Activated CD4-positive, alpha-beta T cell treated with anti-CD3 and anti-CD28 coated beads for 24 hours (primary cell): ENCODE measurements around the gene KCNMA1.

Experiments used
- DNase-seq, 2 donors: peaks; one replicate each; pipeline ENCODE4 v3.0.0-alpha.2; 2020; ENCODE audit warnings: low read depth in 2 of 2

The KCNMA1 gene

DNA sequence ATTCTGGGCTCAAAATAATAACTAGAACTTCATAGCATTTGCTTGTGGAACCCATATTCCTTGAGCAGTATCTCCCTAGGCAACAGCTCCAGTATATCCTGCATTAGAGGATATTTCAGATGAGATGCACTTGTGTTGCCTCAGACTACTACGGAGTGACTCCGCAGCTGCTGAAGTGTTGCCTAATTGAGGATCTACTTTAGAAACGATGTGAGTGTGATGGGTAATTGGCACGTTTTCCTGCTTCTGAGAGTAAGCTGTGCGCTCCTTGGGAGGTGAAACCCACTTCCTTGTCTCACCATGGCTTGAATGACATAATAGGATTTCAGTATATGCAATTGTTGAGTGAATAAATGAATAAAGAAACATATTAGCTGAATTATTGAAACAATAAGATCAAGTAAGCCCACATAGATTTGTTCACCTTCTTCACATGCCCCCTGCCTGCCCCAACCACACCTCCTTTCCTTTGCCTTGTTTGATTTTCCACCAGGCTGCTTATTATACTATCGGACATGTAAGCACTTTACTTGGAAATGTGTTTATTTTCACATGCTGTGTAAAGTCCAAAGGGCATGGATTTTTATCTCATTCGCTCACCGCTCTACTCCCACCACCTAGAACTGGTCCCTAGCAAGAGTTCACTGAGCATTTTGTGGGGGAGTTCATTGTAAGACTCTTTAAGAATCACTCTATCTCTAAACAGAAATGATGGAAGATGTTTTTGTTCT is 303.8 kb downstream of the KCNMA1 start:
- DNase-seq: no peak

GRCh38 chr10:77332256-77332655 is 305.4 kb downstream of the KCNMA1 start:
- DNase-seq: no peak

DNA sequence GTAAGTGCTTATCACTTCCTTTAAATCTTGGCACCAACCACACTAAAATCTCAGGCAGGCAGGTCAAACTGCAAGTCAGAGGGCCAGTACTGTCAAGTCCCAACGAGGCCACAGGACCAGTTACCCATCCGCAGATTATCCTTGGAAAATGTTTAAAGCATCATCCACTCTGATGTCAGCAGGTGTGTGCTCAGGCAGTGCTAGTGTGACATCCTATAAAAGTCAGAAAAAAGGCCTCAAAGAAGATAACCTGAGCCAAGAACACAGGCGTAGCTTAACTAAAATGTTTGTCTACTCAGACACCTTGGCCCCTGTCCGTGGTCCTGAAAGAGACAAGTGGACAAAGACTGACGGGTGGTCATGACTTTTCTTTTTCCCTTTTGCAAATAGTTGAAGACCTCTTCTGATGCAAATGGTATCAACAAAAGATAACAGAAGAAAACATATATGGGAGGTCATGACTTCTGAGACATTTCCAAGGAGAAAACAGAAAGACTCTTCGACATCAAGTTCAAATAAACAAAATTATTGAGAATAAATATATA is 309.3 kb downstream of the KCNMA1 start:
- no peak for DNase-seq

GRCh38 chr10:77325233-77325537 is 312.4 kb downstream of the KCNMA1 start:
- DNase-seq: no peak

DNA sequence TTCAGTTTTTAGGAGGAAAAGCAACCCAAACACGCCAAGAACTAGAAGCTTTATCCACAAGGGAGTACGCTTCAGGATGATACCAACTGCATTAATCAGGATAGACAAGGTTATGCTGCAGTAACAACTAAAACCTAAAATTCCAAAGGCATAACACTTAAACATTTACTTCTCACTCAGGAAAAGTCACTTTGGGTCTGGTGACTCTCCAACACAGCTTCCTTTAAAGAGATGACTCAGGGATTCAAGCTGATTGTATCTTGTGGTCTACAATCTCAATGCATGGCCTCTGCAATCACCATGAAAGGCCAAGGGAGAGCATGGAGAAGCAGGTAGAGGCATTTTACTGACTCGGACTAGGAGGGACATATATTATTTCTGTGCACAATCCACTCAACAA is 315.8 kb downstream of the KCNMA1 start:
- no peak for DNase-seq

GRCh38 chr10:77320971-77321471 is 316.6 kb downstream of the KCNMA1 start:
- no peak for DNase-seq

GRCh38 chr10:77319557-77319956 is 318.1 kb downstream of the KCNMA1 start:
- no peak for DNase-seq

DNA sequence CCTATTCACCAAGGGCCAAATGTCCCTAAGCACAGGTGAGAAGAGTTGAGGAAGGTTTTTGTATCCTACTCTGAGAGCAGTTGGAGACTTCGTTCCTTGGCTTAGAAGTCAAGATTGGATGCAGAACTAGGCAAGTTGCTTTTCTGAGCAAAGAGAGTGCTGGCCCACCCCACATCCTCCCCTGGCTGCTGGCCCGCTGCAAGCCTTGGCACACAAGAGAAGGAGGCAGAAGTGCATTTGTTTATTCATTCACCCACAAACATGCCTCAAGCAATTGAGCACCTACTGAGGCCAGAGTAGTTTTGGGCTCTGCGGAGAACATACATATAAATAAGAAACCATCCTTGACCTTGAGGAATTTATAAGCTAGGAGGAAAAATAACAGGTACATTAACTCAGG is 318.9 kb downstream of the KCNMA1 start:
- DNase-seq: no peak

DNA sequence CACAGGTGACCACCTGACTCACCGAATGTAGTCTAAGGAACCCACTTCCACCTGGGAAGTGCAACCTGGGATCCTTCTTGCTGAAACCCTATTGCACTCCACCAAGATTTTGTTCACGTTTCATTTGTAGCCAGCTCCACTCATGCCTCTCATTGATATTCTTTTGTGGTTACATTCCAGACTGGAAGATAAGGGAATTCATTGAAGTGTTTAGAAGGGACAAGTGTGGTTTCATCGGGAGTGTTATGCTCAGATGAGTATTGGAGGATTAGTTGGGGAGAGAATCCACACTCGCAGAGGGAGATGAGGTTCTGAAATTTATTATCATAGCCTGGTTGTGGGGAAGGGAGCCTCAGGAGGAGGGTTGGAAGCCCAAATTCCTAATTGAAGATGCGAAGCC is 320.4 kb downstream of the KCNMA1 start:
- DNase-seq: no peak

DNA sequence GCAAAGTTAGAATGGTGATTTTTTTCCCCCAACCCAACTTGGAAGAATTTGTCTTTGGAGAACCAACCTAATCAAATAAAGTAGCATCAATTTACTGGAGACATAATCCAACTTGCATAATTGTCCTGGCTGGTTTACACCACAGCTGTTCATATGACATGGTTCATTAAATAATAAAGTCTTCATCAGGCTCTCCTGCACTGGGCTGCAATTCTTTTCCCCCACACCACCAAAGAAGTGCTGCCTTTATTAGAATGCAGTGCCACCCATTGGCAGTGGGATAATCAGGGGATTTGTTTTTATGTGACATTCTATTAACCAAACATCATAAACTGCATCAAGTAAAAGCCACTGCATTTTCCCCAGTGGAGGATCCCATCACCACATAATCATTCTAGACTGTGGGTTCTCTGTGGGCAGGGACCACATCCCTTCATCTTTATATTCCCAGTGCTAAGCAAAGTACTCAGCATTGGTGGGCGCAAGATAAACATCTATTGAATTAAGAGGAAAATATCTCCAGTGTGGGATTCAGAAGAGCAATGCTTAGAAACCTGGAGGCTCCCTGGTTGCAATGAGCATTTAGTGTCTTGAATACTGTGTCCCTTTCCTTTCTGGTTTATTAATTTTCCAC is 322.0 kb downstream of the KCNMA1 start:
- DNase-seq: no peak

DNA sequence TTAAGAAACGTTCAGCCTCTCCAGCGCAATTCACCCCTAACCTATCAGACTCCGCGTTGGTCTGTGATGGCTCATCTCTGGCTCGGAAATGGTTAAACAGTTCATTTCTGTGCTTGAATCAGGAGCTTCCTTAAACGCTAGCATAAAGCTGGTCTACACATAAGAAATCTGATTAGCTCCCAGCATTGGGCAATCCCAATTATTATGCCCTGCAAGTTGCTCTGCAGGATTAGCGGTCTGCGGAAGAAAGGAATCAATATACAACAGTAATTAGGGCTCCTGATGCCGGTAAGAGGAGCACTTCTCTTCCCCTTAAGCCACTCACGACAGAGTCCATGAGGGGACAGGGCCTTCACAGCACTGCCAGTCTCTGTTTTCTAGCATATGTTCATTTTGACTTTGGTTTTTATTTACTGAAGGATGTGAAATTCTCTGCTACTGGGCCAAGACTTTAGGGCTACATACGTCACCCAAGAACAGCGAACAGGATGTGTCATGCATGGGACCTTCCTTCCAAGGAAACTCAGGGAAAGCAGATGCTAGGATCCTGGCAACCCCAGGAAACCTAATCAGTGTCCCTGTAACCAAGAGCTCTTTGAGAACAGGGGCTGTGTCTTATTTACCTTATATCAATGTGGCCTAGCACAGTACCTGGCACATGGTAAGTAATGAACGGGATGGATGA is 324.4 kb downstream of the KCNMA1 start:
- no peak for DNase-seq

GRCh38 chr10:77311186-77311585 is 326.4 kb downstream of the KCNMA1 start:
- DNase-seq: no peak

DNA sequence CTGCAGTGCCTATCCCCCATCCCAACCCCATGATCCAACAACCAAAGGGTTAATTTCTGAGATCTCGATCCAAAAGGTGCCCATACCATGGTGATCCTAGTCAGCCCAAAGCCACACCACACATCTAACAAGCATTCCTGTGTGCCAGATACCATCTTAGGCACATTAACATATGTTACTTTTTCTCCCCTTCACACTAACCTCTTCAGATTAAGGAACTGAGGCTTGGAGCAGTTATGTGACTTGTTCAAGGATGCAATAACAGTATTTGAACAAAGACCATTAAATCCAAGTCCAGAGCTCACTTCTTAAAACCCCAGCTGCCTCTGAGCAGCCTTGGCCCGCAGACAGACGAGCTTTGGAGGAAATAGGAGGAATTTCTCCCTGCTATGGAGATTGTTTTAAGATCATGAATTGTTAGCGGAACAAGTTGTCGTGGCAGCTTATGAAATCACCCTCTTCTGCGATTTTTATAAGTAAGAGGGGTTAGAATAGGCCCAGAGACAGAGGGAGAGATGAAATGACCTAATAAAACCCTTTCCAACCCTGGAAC is 327.2 kb downstream of the KCNMA1 start:
- no peak for DNase-seq

- DNase-seq: no peak
Measured at GRCh38 chr10:77309509-77309908, 328.1 kb downstream of the KCNMA1 start.

DNA sequence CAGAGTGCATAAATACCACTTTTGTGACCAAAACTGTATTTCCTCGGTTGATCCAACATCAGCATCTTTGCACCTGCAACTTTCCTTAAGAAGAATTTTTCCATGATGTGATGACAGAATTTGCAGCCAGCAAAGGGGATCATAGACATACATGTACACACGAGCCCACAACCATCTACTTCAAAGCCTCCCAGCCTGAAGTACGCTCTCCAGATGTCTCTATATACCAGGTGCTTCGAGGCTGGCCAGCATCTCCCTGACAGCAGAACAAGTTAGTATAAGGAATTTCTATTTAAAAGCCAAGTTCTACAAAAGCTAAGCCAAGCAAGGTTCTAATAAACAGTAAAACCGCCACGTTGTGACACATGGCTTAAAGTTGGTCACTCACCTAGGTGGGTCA is 328.5 kb downstream of the KCNMA1 start:
- DNase-seq: no peak

- no peak for DNase-seq
Measured at GRCh38 chr10:77308084-77308732, 329.4 kb downstream of the KCNMA1 start.

DNA sequence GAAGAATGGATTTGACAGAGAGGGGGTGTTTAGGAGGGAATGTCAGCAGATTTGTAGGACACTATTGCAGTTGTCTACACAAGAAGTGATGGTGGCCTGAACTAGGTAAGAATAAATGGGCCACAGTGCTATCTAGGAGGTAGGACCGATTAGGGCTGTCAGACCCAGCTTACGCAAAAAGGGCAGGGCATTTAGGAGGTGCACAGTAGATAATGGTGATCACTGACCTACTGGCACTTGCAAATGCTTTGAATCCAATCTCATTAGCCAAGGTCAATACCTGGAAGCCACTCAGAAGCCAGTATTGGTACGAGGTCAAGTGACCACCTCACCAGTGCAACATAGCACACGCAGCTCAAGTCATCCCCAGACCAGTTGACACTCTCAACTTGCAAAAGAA is 330.9 kb downstream of the KCNMA1 start:
- no peak for DNase-seq

- DNase-seq: no peak
Measured at GRCh38 chr10:77305650-77306632, 331.7 kb downstream of the KCNMA1 start.

DNA sequence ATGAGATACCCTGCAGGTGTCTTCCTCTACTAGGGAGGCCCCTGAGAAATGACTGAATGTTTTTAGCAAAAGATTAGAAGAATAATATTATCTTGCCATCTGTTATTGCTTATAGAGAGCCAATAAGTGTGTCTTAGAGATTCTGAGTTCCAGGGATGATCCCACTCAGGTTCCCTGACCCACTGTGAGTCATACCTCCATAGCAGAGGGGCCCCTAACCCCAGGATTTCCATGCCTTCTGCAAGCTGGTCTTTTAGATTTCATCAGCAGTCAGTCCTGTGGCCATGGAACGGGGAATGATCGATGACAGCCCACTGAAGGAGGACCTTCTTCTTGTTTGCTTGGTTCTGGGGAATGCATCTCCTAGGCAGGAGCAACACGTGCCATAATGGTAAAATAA is 333.4 kb downstream of the KCNMA1 start:
- no peak for DNase-seq

DNA sequence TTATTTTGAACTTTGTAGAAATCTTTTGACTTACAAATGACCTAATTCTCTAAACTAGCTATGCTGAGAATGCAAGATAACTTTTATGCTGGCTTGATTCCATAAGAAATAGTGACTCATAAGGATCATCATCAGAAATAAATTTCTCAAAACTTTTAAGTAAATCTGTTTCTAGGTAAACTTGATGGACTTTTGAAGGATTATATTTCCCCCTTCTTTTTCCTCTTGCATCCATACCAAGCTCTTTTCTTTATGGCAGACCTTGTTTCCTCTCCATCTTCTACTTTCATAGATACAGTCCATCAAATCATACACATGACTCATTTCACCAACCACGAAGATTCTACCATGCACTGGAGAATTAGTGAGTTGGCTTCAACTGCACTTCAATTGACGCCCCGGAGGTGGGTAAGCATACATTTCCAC is 336.3 kb downstream of the KCNMA1 start:
- DNase-seq: no peak
